Fibroblast of the aortic adventitia (primary cell): ENCODE results near the gene LSM7. TPM values are rescaled to one million over a fixed set of nuclear protein-coding genes. Genes with fewer than 3 reads are reported as not detected.

ENCODE experiments used
- DNase-seq: peaks from one replicate; pipeline ENCODE4 v3.0.0-alpha.2; 2010; ENCODE audit warnings: low read depth
- H3K4me3 ChIP-seq: 2 replicates; pipeline ENCODE4 v1.5.1; 2011; ENCODE audit warnings: low read depth, mild to moderate bottlenecking, control low read depth, low read length, moderate library complexity
- CTCF ChIP-seq: IDR thresholded peaks from 2 replicates; pipeline ENCODE4 v1.5.1; 2011; ENCODE audit warnings: mild to moderate bottlenecking, low read length, control low read depth, inconsistent platforms; ENCODE audit not compliant: insufficient read depth
- total RNA-seq: library from RNA; depleted of rRNA; stranded (reverse); fragments of >200 nt; gene quantifications from 2 replicates; pipeline ENCODE4 v1.2.3, GENCODE V29; 2012; ENCODE audit warnings: low replicate concordance

The LSM7 gene
- total RNA-seq, 1 donor, result 108 TPM

DNA sequence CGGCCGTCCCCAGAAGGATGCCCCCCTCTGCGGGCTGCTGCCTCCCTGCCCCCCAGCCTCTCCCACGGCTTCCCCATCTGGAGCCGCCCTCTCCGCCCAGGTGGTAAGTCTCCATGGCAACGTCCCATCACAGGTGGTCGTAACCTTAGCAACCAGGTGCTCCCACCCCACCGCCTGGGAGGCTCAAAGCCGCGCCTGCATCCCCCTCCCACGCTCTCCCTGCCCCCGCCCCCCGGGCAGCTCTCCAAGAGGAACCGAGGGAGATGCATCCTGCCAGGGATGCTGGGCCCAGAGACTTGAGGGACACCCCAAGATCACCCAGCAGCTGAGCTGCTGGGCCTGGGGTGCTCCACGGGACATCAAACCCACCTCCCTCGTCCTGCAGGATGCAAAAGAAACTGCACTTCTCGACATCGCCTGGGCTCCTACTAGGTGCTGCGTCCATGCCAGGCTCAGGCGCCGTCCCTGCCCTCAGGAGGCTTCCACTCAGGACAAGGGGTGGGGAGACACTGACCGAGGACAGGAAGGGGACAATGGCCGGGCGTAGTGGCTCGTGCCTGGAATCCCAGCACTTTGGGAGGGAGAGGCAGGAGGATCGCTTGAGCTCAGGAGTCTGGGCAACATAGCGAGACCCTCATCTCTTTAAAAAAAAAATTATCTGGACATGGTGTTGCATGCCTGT lies 15.4 kb downstream of the LSM7 start:
- DNase-seq, result no peak
- TF ChIP-seq CTCF, result no peak
- H3K4me3 ChIP-seq, result no peak overlapping the region

GRCh38 chr19:2311093-2311492 lies 17.3 kb downstream of the LSM7 start:
- DNase-seq, result no peak
- no peak for TF ChIP-seq CTCF
- H3K4me3 ChIP-seq, result no peak overlapping the region

DNA sequence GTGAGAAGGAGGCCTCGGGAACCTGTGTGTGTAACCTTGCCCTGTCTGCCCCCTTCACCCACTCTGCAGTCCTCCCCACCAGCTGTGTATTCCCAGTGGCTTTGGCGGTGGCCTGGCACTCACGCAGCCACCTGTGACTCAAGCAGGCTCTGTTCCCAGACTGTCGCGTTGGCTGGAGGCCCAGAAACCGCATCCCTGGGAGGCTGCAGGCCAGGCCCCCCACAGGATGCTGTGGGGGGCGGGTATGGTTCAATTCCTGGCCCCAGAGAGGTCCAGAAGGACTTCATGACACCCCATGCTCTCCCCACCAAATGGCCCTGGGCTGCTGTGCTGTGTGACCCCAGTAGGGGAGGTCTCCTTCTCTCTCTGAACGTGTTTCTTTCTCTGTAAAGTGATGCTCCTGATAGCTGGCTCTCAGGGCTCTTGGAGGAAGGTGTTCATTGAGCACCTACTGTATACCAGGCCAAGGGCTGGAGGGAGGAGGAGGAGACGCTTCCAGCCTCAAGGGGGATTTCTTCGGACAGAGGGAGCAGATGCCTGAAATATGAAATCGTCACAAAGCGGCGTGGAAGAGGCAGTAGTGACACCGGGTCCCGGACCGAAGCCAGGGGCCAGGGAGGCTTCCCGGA lies 18.5 kb downstream of the LSM7 start:
- DNase-seq, result peak; percentile 23
- H3K4me3 ChIP-seq, result no peak overlapping the region
- TF ChIP-seq CTCF, result no peak

DNA sequence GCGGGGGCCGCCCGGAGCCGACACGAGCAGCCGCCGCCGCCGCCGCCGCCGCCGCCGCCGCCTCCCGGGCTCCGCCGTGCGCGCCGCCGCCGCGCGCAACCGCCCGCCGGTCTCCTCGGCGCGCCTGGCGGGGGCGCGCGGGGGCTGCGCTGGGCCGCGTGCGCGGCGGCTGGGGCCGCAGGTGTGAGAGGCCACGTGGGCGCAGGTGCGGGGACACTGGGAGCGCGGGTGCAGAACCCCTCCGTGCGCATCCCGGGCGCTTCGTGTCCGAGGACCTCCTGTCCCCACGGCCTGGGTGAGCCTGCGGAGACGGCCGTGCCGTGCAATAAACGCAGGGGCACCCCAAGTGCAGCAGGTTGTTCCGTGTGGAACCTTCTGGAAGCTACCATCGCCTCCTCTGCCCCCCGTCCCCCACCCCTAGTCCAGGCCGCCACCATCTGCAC lies 20.3 kb downstream of the LSM7 start, which contains the start of gene LINGO3:
Gene LINGO3 (minus strand): TSS at position 41 of the 443 bp plus-strand sequence. CDS start 16,378 bp downstream, outside the sequence.
- H3K4me3 ChIP-seq, result peak within 1 kb of the TSS; percentile 44

DNA sequence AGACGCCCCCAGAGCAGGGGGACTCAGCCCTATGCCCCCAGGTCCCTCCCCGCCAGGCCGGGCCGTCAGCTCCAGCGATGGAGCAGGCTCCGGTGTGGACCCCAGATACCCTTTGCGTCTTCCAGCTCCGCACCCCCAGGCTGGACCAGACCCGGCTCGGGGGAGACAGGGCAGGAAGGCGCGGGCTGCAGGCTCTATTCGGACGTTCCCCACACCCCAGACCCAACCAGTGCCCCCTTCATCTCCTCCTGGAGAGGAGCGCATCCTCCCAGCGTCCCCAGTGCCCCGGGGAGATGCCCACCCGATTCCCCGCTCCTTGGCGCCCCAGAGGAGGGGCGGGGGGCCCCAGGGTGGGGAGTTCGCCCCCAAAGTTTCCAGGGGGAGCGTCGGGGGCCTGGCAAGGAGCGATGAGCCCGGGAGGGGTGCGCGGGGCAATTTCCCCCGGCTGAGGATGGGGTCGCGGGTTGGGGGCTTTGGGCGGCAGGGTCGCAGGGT lies 20.8 kb downstream of the LSM7 start:
- H3K4me3 ChIP-seq, result no peak overlapping the region
- TF ChIP-seq CTCF, result no peak
- DNase-seq, result no peak

More for the DNA sequence above, 20.3 kb downstream of the LSM7 start, which contains the start of gene LINGO3:
- DNase-seq, result no peak
- no peak for TF ChIP-seq CTCF

GRCh38 chr19:2306971-2307370 lies 21.4 kb downstream of the LSM7 start:
- H3K4me3 ChIP-seq, result no peak overlapping the region
- no peak for TF ChIP-seq CTCF
- DNase-seq, result no peak
